Breast epithelium (tissue), 3 donors: ENCODE measurements around the gene ARFGEF2.

Source experiments
- CTCF ChIP-seq, 3 donors: fragments of 450-650 bp; IDR thresholded peaks; one replicate each; pipeline ENCODE4 v1.5.1; 2016 to 2017; ENCODE audit warnings: antibody characterized with exemption in 3 of 3, mild to moderate bottlenecking in 3 of 3, moderate library complexity in 3 of 3
- POLR2A ChIP-seq: fragments of 450-650 bp; IDR thresholded peaks from one replicate; pipeline ENCODE4 v1.6.1; 2016; ENCODE audit warnings: antibody characterized with exemption, mild to moderate bottlenecking, moderate library complexity
- POLR2AphosphoS5 ChIP-seq, 3 donors: sonication (generic); formaldehyde crosslinking; IDR thresholded peaks; one replicate each; pipeline ENCODE4 v1.6.1; 2017; ENCODE audit warnings: antibody characterized with exemption in 3 of 3

DNA sequence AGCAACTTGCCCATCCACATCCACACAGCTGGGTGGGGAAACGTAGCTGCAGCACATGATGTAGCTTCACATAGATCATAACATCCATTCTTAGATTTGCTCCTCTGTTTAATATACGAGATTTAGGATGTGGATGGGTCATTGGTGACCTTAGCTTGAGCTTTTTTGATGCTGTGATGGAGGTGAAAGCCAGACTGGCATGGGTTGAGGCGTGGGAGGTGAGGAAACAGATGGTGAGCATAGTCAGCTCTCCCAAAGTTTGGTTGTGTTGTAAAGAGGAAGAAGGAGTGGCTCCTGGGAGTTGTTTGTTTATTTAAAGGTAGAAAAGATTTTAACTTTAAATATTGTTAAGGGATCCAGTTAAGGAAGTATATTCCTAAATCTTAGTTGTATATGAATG, 5.3 kb downstream of the ARFGEF2 start:
- TF ChIP-seq CTCF (IDR thresholded peaks at IDR 0.05), result no peak
- no peak for TF ChIP-seq POLR2A
- TF ChIP-seq POLR2AphosphoS5 (IDR thresholded peaks at IDR 0.05), result no peak
